Measurements from ENCODE around the gene SNX9. TPM values are rescaled to one million over a fixed set of nuclear protein-coding genes. Genes with fewer than 3 reads are reported as not detected.

SNX9 gene
- total RNA-seq, 4 donors from 2014 or later = 13.7 to 57.2 (median 50.7) TPM

GRCh38 chr6:157982102-157982562 lies 159.1 kb downstream of the SNX9 start:
- in situ Hi-C loops (cut with MboI; ENCODE audit: low pct_ligation_motif_present in 1 of 4, low pct_unique_long_range_greater_than_20kb in 1 of 4, low sequenced_read_pairs in 3 of 4) (no loop called here), intact Hi-C loops (cut with DNase I; ENCODE audit: low total_unique reads) (loop anchor here (10.0 kb wide), 1 partner anchor 93 kb away; no protein-coding TSS in a partner anchor)
- Histone ChIP-seq H3K27me3 (no peaks in the 10 kb centered on the region), H3K27ac (peak overlapping the region; percentile 85 to 94 (median 90)), H3K4me3 (peak overlapping the region; percentile 64 to 94 (median 82)), H3K36me3 (no peaks in the 10 kb centered on the region), H3K9me3 (no peaks in the 10 kb centered on the region), H3K4me1 (peaks cover 10 to 53% (median 35%) of the 10 kb centered on the region in 4 donors)
- peak; percentile 68 for DNase-seq
- WGBS, 2 donors (ENCODE audit: low coverage in 1 of 2) = 1% methylated on average over 30 of the region's 36 CpGs; no CpG with 5 or more reads in 1 of the 2 donors
- no peak for TF ChIP-seq CTCF (IDR thresholded peaks at IDR 0.05)
- no peak for TF ChIP-seq EP300 (IDR thresholded peaks at IDR 0.05; ENCODE audit: low read depth)
- no peak for TF ChIP-seq POLR2AphosphoS5 (IDR thresholded peaks at IDR 0.05)
- no peak for TF ChIP-seq POLR2A (IDR thresholded peaks at IDR 0.05)

GRCh38 chr6:157982563-157983405 lies 159.7 kb downstream of the SNX9 start:
- Histone ChIP-seq H3K4me1 (peaks cover 10 to 53% (median 35%) of the 10 kb centered on the region in 4 donors), H3K27ac (peak overlapping the region; percentile 85 to 94 (median 90)), H3K4me3 (peak overlapping the region; percentile 64 to 94 (median 82)), H3K9me3 (no peaks in the 10 kb centered on the region), H3K36me3 (no peaks in the 10 kb centered on the region), H3K27me3 (no peaks in the 10 kb centered on the region)
- in situ Hi-C loops (cut with MboI; ENCODE audit: low pct_ligation_motif_present in 1 of 4, low pct_unique_long_range_greater_than_20kb in 1 of 4, low sequenced_read_pairs in 3 of 4) (no loop called here), intact Hi-C loops (cut with DNase I; ENCODE audit: low total_unique reads) (loop anchor here (10.0 kb wide), 1 partner anchor 92 kb away; no protein-coding TSS in a partner anchor)
- TF ChIP-seq POLR2A (IDR thresholded peaks at IDR 0.05) (no peak), EP300 (IDR thresholded peaks at IDR 0.05; ENCODE audit: low read depth) (no peak), CTCF (IDR thresholded peaks at IDR 0.05) (peak in 4 of 5 experiments; percentile 28 to 61 (median 48)), POLR2AphosphoS5 (IDR thresholded peaks at IDR 0.05) (peak in 1 of 3 donors; percentile 44)
- peak; percentile 48 for DNase-seq
- 21 to 42% methylated on average over 9 to 17 of the region's 17 CpGs for WGBS, 2 donors (ENCODE audit: low coverage in 1 of 2)

GRCh38 chr6:157983406-157984119 lies 160.5 kb downstream of the SNX9 start:
- intact Hi-C loops (cut with DNase I; ENCODE audit: low total_unique reads) (loop anchor here (10.0 kb wide), 1 partner anchor 91 kb away; no protein-coding TSS in a partner anchor), in situ Hi-C loops (cut with MboI; ENCODE audit: low pct_ligation_motif_present in 1 of 4, low pct_unique_long_range_greater_than_20kb in 1 of 4, low sequenced_read_pairs in 3 of 4) (no loop called here)
- Histone ChIP-seq H3K4me1 (peaks cover 10 to 53% (median 36%) of the 10 kb centered on the region in 4 donors), H3K9me3 (no peaks in the 10 kb centered on the region), H3K27me3 (no peaks in the 10 kb centered on the region), H3K27ac (peak overlapping the region; percentile 85 to 94 (median 90)), H3K4me3 (peak overlapping the region in 2 of 4 donors; percentile 80 to 94), H3K36me3 (no peaks in the 10 kb centered on the region)
- 81 to 83% methylated on average over 9 of the region's 9 CpGs for WGBS, 2 donors (ENCODE audit: low coverage in 1 of 2)
- DNase-seq = no peak
- no peak for TF ChIP-seq CTCF (IDR thresholded peaks at IDR 0.05)
- no peak for TF ChIP-seq EP300 (IDR thresholded peaks at IDR 0.05; ENCODE audit: low read depth)
- TF ChIP-seq POLR2A (IDR thresholded peaks at IDR 0.05) = no peak
- TF ChIP-seq POLR2AphosphoS5 (IDR thresholded peaks at IDR 0.05) = no peak

GRCh38 chr6:157984128-157984527 lies 161.1 kb downstream of the SNX9 start:
- Histone ChIP-seq H3K36me3 (no peaks in the 10 kb centered on the region), H3K27ac (peak overlapping the region in 3 of 4 donors; percentile 43 to 94 (median 90)), H3K9me3 (no peaks in the 10 kb centered on the region), H3K4me1 (peaks cover 10 to 57% (median 38%) of the 10 kb centered on the region in 4 donors), H3K4me3 (no peak overlapping the region), H3K27me3 (no peaks in the 10 kb centered on the region)
- in situ Hi-C loops (cut with MboI; ENCODE audit: low pct_ligation_motif_present in 1 of 4, low pct_unique_long_range_greater_than_20kb in 1 of 4, low sequenced_read_pairs in 3 of 4) = no loop called here
- TF ChIP-seq POLR2A (IDR thresholded peaks at IDR 0.05) (no peak), EP300 (IDR thresholded peaks at IDR 0.05; ENCODE audit: low read depth) (no peak), POLR2AphosphoS5 (IDR thresholded peaks at IDR 0.05) (no peak), CTCF (IDR thresholded peaks at IDR 0.05) (no peak)
- no peak for DNase-seq
- 89 to 100% methylated on average over 3 to 4 of the region's 4 CpGs for WGBS, 2 donors (ENCODE audit: low coverage in 1 of 2)
- intact Hi-C loops (cut with DNase I; ENCODE audit: low total_unique reads) = loop anchor here (10.0 kb wide), 1 partner anchor 91 kb away; no protein-coding TSS in a partner anchor

All from transverse colon (tissue), 4 donors.